ENCODE results near the gene SBNO2. TPM values are rescaled to one million over a fixed set of nuclear protein-coding genes. Genes with fewer than 3 reads are reported as not detected.

Gene SBNO2
- total and polyA plus RNA-seq, 9 of the 15 experiments (the other 6 are each of a cell fraction or from before 2014, with no cell fraction given): 0.01 to 46.2 (median 6.7) TPM

GRCh38 chr19:1205114-1206099, 31.3 kb upstream of the SBNO2 start, which contains the start of gene STK11 (continued):
- TF ChIP-seq NFIC (IDR thresholded peaks at IDR 0.05) (no peak), DIDO1 (tag; IDR thresholded peaks at IDR 0.05; ENCODE audit: low read depth) (no peak), PCBP2 (IDR thresholded peaks at IDR 0.05; ENCODE audit: low read depth, low read length, poor library complexity, severe bottlenecking) (no peak), KLF16 (IDR thresholded peaks at IDR 0.05) (no peak), KDM4B (IDR thresholded peaks at IDR 0.05; ENCODE audit: borderline replicate concordance in 2 of 2, low read depth in 1 of 2) (peak in 1 of 2 experiments; percentile 18; a peak in 1 of 4 replicates), ZBTB9 (CRISPR knock-in tag; IDR thresholded peaks at IDR 0.05) (peak; percentile 79; the same call in 1 of the 2 replicates), ZNF224 (CRISPR knock-in tag; IDR thresholded peaks at IDR 0.05) (no peak), CBFA2T3 (IDR thresholded peaks at IDR 0.05) (no peak), ZNF77 (CRISPR knock-in tag; IDR thresholded peaks at IDR 0.05) (no peak), PHB2 (IDR thresholded peaks at IDR 0.05; ENCODE audit: low read depth) (no peak), ZNF398 (CRISPR knock-in tag; IDR thresholded peaks at IDR 0.05) (no peak), RUNX1 (IDR thresholded peaks at IDR 0.05; ENCODE audit: low read depth) (no peak), HNRNPUL1 (IDR thresholded peaks at IDR 0.05; ENCODE audit: low read length) (no peak), ZNF644 (tag; IDR thresholded peaks at IDR 0.05; ENCODE audit: low read depth) (no peak), C11orf30 (IDR thresholded peaks at IDR 0.05; ENCODE audit: low read depth) (no peak), BCLAF1 (IDR thresholded peaks at IDR 0.05; ENCODE audit: borderline replicate concordance in 1 of 2, control insufficient read depth in 1 of 2, low read depth in 2 of 2, low read length in 1 of 2) (no peak), HDAC3 (IDR thresholded peaks at IDR 0.05; ENCODE audit: borderline replicate concordance, partially characterized antibody) (no peak), CREB3 (tag; conservative IDR thresholded peaks at IDR 0.05; ENCODE audit: low read depth) (0 out of 2 replicates have a peak, but pooled peaks have one; percentile 56), SMAD1 (IDR thresholded peaks at IDR 0.05; ENCODE audit: low read depth, low read length, partially characterized antibody) (peak; percentile 39), SRSF7 (optimal IDR thresholded peaks at IDR 0.05; ENCODE audit: low read depth, low read length) (no peak)
